Spleen (tissue), 7 donors: ENCODE measurements around the gene IKZF3.

Experiments used
- POLR2A ChIP-seq, 3 donors: fragments of 450-650 bp; IDR thresholded peaks; one replicate each; pipeline ENCODE4 v1.5.1; 2017; ENCODE audit warnings: antibody characterized with exemption in 3 of 3, mild to moderate bottlenecking in 1 of 3
- POLR2AphosphoS5 ChIP-seq, 3 donors: sonication (generic); formaldehyde crosslinking; IDR thresholded peaks; one replicate each; pipeline ENCODE4 v1.5.1; 2017; ENCODE audit warnings: antibody characterized with exemption in 3 of 3
- TF ChIP-seq, protein P1 (sequence below), 11 experiments: fragments of 200-600 bp in 7 of 11; fragments of 450-650 bp in 4 of 11; sonication (generic) in 4 of 11; IDR thresholded peaks in 8 of 11; conservative IDR thresholded peaks in 3 of 11; 1 replicate in 7 of 11; 2 replicates in 4 of 11; pipeline versions ENCODE4 v1.4.0 to v1.8.0; 2016 to 2021; ENCODE audit warnings: antibody characterized with exemption in 11 of 11, inconsistent platforms in 4 of 11, mild to moderate bottlenecking in 1 of 11
- donor health status: DM: no; HTN: no; CAD: no; lungs with moderate emphysema.
- donor health status: DM: no; HTN: no; CAD: no.
- donor health status: DM: no; HTN: no; CAD: no.

DNA sequence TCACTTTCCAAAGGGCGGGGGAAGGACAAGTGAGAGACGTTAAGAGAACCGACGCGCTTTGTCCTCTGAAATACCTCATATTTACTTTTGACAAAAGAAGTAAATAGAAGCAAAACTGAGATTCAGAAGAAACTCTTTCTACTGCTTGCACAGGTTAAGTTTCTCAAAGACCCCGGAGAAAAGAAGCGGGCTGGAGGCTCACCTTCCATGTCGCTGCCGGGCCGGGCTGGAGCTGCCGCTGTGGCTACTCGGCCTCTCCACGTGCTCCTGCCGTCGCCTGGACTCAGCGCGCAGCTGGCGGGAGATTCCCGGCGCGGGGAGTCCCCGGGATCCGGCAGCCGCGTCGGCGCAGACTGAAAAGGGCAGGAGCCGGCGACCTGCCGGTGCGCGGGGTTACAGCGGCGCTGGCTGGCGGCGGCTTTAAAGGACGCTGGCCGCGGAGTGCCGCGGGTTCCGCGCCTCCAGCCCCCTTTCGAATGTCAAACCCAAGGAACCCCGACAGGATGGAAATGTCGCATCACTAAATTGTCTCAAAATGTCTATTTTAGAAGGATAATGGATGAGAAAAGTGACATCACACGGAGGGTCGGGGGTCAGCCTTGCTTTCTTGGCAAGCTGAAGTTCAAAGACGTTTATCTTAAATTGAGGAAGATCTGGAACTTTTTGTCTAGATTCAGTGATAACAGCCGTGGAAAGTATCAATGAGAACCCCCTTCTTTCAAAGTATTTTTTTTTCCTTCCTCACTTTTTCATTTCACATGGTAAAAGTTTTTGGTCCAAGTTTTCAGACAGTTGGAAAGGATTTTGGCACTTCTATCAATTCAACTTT, at the start of gene IKZF3:
- TF ChIP-seq, protein P1, sequence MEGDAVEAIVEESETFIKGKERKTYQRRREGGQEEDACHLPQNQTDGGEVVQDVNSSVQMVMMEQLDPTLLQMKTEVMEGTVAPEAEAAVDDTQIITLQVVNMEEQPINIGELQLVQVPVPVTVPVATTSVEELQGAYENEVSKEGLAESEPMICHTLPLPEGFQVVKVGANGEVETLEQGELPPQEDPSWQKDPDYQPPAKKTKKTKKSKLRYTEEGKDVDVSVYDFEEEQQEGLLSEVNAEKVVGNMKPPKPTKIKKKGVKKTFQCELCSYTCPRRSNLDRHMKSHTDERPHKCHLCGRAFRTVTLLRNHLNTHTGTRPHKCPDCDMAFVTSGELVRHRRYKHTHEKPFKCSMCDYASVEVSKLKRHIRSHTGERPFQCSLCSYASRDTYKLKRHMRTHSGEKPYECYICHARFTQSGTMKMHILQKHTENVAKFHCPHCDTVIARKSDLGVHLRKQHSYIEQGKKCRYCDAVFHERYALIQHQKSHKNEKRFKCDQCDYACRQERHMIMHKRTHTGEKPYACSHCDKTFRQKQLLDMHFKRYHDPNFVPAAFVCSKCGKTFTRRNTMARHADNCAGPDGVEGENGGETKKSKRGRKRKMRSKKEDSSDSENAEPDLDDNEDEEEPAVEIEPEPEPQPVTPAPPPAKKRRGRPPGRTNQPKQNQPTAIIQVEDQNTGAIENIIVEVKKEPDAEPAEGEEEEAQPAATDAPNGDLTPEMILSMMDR (IDR thresholded peaks at IDR 0.05 in 8 of 11, conservative IDR thresholded peaks at IDR 0.05 in 3 of 11): peak in 9 of 11 experiments; percentile 8 to 49 (median 34)
- TF ChIP-seq POLR2A (IDR thresholded peaks at IDR 0.05) (no peak), POLR2AphosphoS5 (IDR thresholded peaks at IDR 0.05) (peak; percentile 78 to 89 (median 84))
